Liver (tissue), 9 donors: ENCODE measurements around the gene DYSF. TPM values are rescaled to one million over a fixed set of nuclear protein-coding genes. Genes with fewer than 3 reads are reported as not detected.

Source experiments
- DNase-seq: peaks from one replicate; pipeline ENCODE4 v3.0.0-alpha.2; 2017; ENCODE audit warnings: low spot score
- H3K27ac ChIP-seq, 2 donors: one replicate each; pipeline ENCODE4 v1.7.0; 2013; ENCODE audit warnings: inconsistent platforms in 2 of 2, low read length in 2 of 2, control low read depth in 1 of 2, low read depth in 1 of 2, mild to moderate bottlenecking in 1 of 2
- H3K27me3 ChIP-seq, 4 donors: one replicate each; pipeline versions ENCODE4 v1.6.1 to v1.7.0; 2013; ENCODE audit warnings: low read length in 3 of 4, inconsistent platforms in 1 of 4, mild to moderate bottlenecking in 1 of 4, moderate library complexity in 1 of 4; ENCODE audit not compliant: control insufficient read depth in 4 of 4, insufficient read depth in 4 of 4
- H3K36me3 ChIP-seq, 4 donors: one replicate each; pipeline versions ENCODE4 v1.6.1 to v1.7.0; 2013; ENCODE audit warnings: low read length in 3 of 4, mild to moderate bottlenecking in 3 of 4, low read depth in 1 of 4, moderate library complexity in 1 of 4; ENCODE audit not compliant: control insufficient read depth in 4 of 4, insufficient read depth in 3 of 4
- H3K4me1 ChIP-seq, 4 donors: one replicate each; pipeline versions ENCODE4 v1.6.1 to v1.7.0; 2013; ENCODE audit warnings: low read length in 3 of 4, mild to moderate bottlenecking in 3 of 4, moderate library complexity in 1 of 4; ENCODE audit not compliant: control insufficient read depth in 4 of 4, insufficient read depth in 4 of 4
- H3K4me3 ChIP-seq, 3 donors: one replicate each; pipeline versions ENCODE4 v1.6.1 to v1.7.0; 2013; ENCODE audit warnings: low read length in 3 of 3, control low read depth in 1 of 3, low read depth in 1 of 3, mild to moderate bottlenecking in 1 of 3
- H3K9ac ChIP-seq, 2 donors: one replicate each; pipeline ENCODE4 v1.7.0; 2013; ENCODE audit warnings: low read length in 2 of 2, mild to moderate bottlenecking in 2 of 2, moderate library complexity in 2 of 2, control low read depth in 1 of 2, low read depth in 1 of 2
- H3K9me3 ChIP-seq, 4 donors: one replicate each; pipeline versions ENCODE4 v1.6.1 to v1.7.0; 2013; ENCODE audit warnings: low read length in 3 of 4; ENCODE audit not compliant: control insufficient read depth in 4 of 4
- EGR1 ChIP-seq, 2 donors: IDR thresholded peaks; 2 replicates each; pipeline ENCODE4 v1.6.1; 2016 to 2018; ENCODE audit warnings: antibody characterized with exemption in 2 of 2, low read depth in 2 of 2
- FOXA1 ChIP-seq: IDR thresholded peaks from 2 replicates; pipeline ENCODE4 v1.6.1; 2016; ENCODE audit warnings: antibody characterized with exemption
- FOXA2 ChIP-seq: IDR thresholded peaks from 2 replicates; pipeline ENCODE4 v1.6.1; 2016; ENCODE audit warnings: antibody characterized with exemption
- GABPA ChIP-seq, 2 donors: IDR thresholded peaks in 1 of 2; conservative IDR thresholded peaks in 1 of 2; 2 replicates each; pipeline ENCODE4 v1.6.1; 2016; ENCODE audit warnings: antibody characterized with exemption in 2 of 2, mild to moderate bottlenecking in 1 of 2, moderate library complexity in 1 of 2
- HNF4A ChIP-seq, 2 donors: conservative IDR thresholded peaks; 2 replicates each; pipeline ENCODE4 v1.6.1; 2016; ENCODE audit warnings: antibody characterized with exemption in 2 of 2, mild to moderate bottlenecking in 2 of 2
- HNF4G ChIP-seq: IDR thresholded peaks from 2 replicates; pipeline ENCODE4 v1.6.1; 2016; ENCODE audit warnings: antibody characterized with exemption
- JUND ChIP-seq, 2 donors: IDR thresholded peaks; 2 replicates each; pipeline ENCODE4 v1.6.1; 2016; ENCODE audit warnings: antibody characterized with exemption in 2 of 2
- MAX ChIP-seq: IDR thresholded peaks from 2 replicates; pipeline ENCODE4 v1.6.1; 2016; ENCODE audit warnings: antibody characterized with exemption
- NR2F2 ChIP-seq: IDR thresholded peaks from 2 replicates; pipeline ENCODE4 v1.6.1; 2016; ENCODE audit warnings: antibody characterized with exemption
- RAD21 ChIP-seq, 2 donors: IDR thresholded peaks; 2 replicates each; pipeline ENCODE4 v1.6.1; 2016; ENCODE audit warnings: antibody characterized with exemption in 2 of 2, mild to moderate bottlenecking in 2 of 2
- SP1 ChIP-seq: IDR thresholded peaks from 2 replicates; pipeline ENCODE4 v1.6.1; 2018; ENCODE audit warnings: antibody characterized with exemption, mild to moderate bottlenecking
- TAF1 ChIP-seq: conservative IDR thresholded peaks from 2 replicates; pipeline ENCODE4 v1.6.1; 2016; ENCODE audit warnings: antibody characterized with exemption, mild to moderate bottlenecking
- YY1 ChIP-seq: IDR thresholded peaks from 2 replicates; pipeline ENCODE4 v1.6.1; 2016; ENCODE audit warnings: antibody characterized with exemption, mild to moderate bottlenecking
- WGBS: extraction: QIAGEN DNeasy Blood & Tissue Kit; methylation state at CpG from one replicate; pipeline ENCODE4 v1.1.7; 2013; 5-methylcytosine and 5-hydroxymethylcytosine counted together
- polyA plus RNA-seq, 2 donors: library from polyadenylated mRNA; stranded (reverse) in 1 of 2; unstranded in 1 of 2; fragments of 200-250 nt in 1 of 2; fragments of >200 nt in 1 of 2; fragmentation: Nextera tagmentation in 1 of 2; extraction: Ambion mirVana in 1 of 2; gene quantifications; one replicate each; pipeline versions ENCODE4 v1.2.1 to v1.2.3, GENCODE V29; 2013 to 2015
- total RNA-seq, 2 donors: library from RNA; depleted of rRNA; stranded (reverse); fragments of >200 nt; gene quantifications; one replicate each; pipeline ENCODE4 v1.2.3, GENCODE V29; 2014
- TF ChIP-seq, protein P1 (sequence below): fragments of 150-350 bp; IDR thresholded peaks from 2 replicates; pipeline ENCODE4 v1.5.1; 2017; ENCODE audit warnings: improper control_type of control experiment, low read depth, low read length; ENCODE audit not compliant: missing input control
- TF ChIP-seq, protein P2 (sequence below): IDR thresholded peaks from 2 replicates; pipeline ENCODE4 v1.6.1; 2016; ENCODE audit warnings: antibody characterized with exemption, mild to moderate bottlenecking
- TF ChIP-seq, protein P3 (sequence below): IDR thresholded peaks from 2 replicates; pipeline ENCODE4 v1.6.1; 2016; ENCODE audit warnings: antibody characterized with exemption
- donor health status: healthy.
- donor health status: healthy.
- donor health status: healthy.
- donor health status: healthy.
- donor health status: healthy.

DYSF gene
- total and polyA plus RNA-seq, 4 donors, result 8.5 to 20.8 (median 13.6) TPM

DNA sequence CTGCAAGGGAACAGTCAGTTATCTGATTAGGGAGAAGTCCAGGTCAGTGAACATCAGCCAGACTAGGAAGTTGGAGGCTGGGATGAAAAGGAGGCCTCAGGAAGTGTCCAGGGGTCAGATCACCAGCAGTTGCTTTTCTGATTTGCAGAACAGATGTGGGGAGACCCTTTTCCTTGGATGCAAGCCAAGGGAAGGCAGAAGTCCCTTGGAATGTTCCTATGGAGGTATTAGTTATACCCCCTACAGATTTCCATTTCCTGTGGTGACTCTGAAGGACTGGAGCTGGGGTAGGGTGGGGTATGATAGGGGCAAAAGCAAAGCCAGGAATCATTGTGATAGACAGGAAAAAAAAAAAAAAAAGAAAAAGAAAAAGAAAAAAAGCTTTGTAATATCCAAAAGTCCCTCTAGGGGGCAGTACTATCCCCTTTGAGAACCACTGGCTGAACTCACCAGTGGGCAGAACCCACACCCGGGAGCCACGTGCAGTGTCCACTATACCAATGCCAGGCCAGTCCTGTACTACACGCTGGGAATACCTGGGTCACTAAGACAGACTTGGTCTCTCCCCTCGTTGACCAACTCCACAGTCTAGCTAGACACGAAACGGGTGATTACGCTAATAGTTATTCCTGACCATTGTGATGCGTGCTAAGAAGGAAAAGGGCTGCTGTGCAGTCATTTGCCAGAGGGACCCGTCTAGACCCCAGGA lies 7.4 kb downstream of the DYSF start:
- H3K27ac ChIP-seq, result peak overlapping the region in 1 of 2 donors; percentile 27
- H3K36me3 ChIP-seq, result no peaks in the 10 kb centered on the region

More for the DNA sequence above, 7.4 kb downstream of the DYSF start:
- H3K9me3 ChIP-seq, result no peaks in the 10 kb centered on the region
- TF ChIP-seq GABPA (IDR thresholded peaks at IDR 0.05 in 1 of 2, conservative IDR thresholded peaks at IDR 0.05 in 1 of 2) (no peak), EGR1 (IDR thresholded peaks at IDR 0.05; ENCODE audit: low read depth in 2 of 2) (no peak), HNF4G (no peak), YY1 (no peak), SP1 (no peak), TAF1 (no peak), FOXA1 (no peak), NR2F2 (no peak), RAD21 (IDR thresholded peaks at IDR 0.05) (peak; percentile 70 to 73), JUND (IDR thresholded peaks at IDR 0.05) (no peak), HNF4A (conservative IDR thresholded peaks at IDR 0.05) (no peak), MAX (no peak), FOXA2 (no peak)
- TF ChIP-seq, protein P1, sequence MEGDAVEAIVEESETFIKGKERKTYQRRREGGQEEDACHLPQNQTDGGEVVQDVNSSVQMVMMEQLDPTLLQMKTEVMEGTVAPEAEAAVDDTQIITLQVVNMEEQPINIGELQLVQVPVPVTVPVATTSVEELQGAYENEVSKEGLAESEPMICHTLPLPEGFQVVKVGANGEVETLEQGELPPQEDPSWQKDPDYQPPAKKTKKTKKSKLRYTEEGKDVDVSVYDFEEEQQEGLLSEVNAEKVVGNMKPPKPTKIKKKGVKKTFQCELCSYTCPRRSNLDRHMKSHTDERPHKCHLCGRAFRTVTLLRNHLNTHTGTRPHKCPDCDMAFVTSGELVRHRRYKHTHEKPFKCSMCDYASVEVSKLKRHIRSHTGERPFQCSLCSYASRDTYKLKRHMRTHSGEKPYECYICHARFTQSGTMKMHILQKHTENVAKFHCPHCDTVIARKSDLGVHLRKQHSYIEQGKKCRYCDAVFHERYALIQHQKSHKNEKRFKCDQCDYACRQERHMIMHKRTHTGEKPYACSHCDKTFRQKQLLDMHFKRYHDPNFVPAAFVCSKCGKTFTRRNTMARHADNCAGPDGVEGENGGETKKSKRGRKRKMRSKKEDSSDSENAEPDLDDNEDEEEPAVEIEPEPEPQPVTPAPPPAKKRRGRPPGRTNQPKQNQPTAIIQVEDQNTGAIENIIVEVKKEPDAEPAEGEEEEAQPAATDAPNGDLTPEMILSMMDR, result peak; percentile 53
- TF ChIP-seq, protein P2, sequence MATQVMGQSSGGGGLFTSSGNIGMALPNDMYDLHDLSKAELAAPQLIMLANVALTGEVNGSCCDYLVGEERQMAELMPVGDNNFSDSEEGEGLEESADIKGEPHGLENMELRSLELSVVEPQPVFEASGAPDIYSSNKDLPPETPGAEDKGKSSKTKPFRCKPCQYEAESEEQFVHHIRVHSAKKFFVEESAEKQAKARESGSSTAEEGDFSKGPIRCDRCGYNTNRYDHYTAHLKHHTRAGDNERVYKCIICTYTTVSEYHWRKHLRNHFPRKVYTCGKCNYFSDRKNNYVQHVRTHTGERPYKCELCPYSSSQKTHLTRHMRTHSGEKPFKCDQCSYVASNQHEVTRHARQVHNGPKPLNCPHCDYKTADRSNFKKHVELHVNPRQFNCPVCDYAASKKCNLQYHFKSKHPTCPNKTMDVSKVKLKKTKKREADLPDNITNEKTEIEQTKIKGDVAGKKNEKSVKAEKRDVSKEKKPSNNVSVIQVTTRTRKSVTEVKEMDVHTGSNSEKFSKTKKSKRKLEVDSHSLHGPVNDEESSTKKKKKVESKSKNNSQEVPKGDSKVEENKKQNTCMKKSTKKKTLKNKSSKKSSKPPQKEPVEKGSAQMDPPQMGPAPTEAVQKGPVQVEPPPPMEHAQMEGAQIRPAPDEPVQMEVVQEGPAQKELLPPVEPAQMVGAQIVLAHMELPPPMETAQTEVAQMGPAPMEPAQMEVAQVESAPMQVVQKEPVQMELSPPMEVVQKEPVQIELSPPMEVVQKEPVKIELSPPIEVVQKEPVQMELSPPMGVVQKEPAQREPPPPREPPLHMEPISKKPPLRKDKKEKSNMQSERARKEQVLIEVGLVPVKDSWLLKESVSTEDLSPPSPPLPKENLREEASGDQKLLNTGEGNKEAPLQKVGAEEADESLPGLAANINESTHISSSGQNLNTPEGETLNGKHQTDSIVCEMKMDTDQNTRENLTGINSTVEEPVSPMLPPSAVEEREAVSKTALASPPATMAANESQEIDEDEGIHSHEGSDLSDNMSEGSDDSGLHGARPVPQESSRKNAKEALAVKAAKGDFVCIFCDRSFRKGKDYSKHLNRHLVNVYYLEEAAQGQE, result peak; percentile 39
- TF ChIP-seq, protein P3, sequence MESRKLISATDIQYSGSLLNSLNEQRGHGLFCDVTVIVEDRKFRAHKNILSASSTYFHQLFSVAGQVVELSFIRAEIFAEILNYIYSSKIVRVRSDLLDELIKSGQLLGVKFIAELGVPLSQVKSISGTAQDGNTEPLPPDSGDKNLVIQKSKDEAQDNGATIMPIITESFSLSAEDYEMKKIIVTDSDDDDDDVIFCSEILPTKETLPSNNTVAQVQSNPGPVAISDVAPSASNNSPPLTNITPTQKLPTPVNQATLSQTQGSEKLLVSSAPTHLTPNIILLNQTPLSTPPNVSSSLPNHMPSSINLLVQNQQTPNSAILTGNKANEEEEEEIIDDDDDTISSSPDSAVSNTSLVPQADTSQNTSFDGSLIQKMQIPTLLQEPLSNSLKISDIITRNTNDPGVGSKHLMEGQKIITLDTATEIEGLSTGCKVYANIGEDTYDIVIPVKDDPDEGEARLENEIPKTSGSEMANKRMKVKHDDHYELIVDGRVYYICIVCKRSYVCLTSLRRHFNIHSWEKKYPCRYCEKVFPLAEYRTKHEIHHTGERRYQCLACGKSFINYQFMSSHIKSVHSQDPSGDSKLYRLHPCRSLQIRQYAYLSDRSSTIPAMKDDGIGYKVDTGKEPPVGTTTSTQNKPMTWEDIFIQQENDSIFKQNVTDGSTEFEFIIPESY, result no peak
- no peak overlapping the region for H3K4me3 ChIP-seq
- H3K4me1 ChIP-seq, result peaks cover 5 to 60% (median 44%) of the 10 kb centered on the region in 4 donors
- no peaks in the 10 kb centered on the region for H3K27me3 ChIP-seq
- peak; percentile 21 for DNase-seq
- 53% methylated on average over 9 of the region's 9 CpGs for WGBS
- H3K9ac ChIP-seq, result no peak overlapping the region
